Astrocyte (in vitro differentiated cells and primary cell): ENCODE data around the gene RABL2B. TPM values are rescaled to one million over a fixed set of nuclear protein-coding genes. Genes with fewer than 3 reads are reported as not detected.

Source experiments
- DNase-seq: peaks from one replicate; pipeline ENCODE4 v3.0.0-alpha.2; 2010; ENCODE audit warnings: low read depth
- FAIRE-seq: peaks from 2 replicates; lab custom pipeline; 2011; peaks lifted over from hg19 to GRCh38; lab: Jason Lieb, UNC
- H2AFZ ChIP-seq: 2 replicates; pipeline ENCODE4 v1.6.0; 2012; ENCODE audit warnings: low read depth, low read length, inconsistent platforms
- H3K27ac ChIP-seq: 2 replicates; pipeline ENCODE4 v1.5.1; 2011; ENCODE audit warnings: low read depth, low read length, inconsistent platforms
- H3K27me3 ChIP-seq: 2 replicates; pipeline ENCODE4 v1.6.0; 2011; ENCODE audit warnings: low read length, inconsistent platforms; ENCODE audit not compliant: insufficient read depth
- H3K36me3 ChIP-seq: 2 replicates; pipeline ENCODE4 v1.5.1; 2011; ENCODE audit warnings: low read length, inconsistent platforms; ENCODE audit not compliant: insufficient read depth
- H3K4me1 ChIP-seq: 2 replicates; pipeline ENCODE4 v1.5.1; 2011; ENCODE audit warnings: low read length, inconsistent platforms; ENCODE audit not compliant: insufficient read depth
- H3K4me2 ChIP-seq: 2 replicates; pipeline ENCODE4 v1.6.0; 2012; ENCODE audit warnings: low read length, inconsistent platforms
- H3K4me3 ChIP-seq: 2 replicates; pipeline ENCODE4 v1.5.1; 2011; ENCODE audit warnings: low read depth, mild to moderate bottlenecking, low read length, inconsistent platforms; ENCODE audit not compliant: insufficient read depth
- H3K79me2 ChIP-seq: 2 replicates; pipeline ENCODE4 v1.6.0; 2012; ENCODE audit warnings: mild to moderate bottlenecking, low read length, inconsistent platforms; ENCODE audit not compliant: insufficient read depth
- H3K9ac ChIP-seq: 2 replicates; pipeline ENCODE4 v1.6.0; 2012; ENCODE audit warnings: mild to moderate bottlenecking, low read length, inconsistent platforms
- H3K9me3 ChIP-seq: 2 replicates; pipeline ENCODE4 v1.5.1; 2012; ENCODE audit warnings: low read depth, mild to moderate bottlenecking, low read length, inconsistent platforms; ENCODE audit not compliant: insufficient read depth
- H4K20me1 ChIP-seq: 2 replicates; pipeline ENCODE4 v1.6.0; 2012; ENCODE audit warnings: low read length, inconsistent platforms; ENCODE audit not compliant: insufficient read depth
- H3K27ac Mint-ChIP-seq: one replicate; pipeline ENCODE4 v1.8.0; 2021; ENCODE audit warnings: mild to moderate bottlenecking, mixed read lengths; ENCODE audit not compliant: unreplicated experiment
- H3K27me3 Mint-ChIP-seq: one replicate; pipeline ENCODE4 v1.8.0; 2021; ENCODE audit warnings: low read depth, mixed read lengths; ENCODE audit not compliant: unreplicated experiment
- H3K36me3 Mint-ChIP-seq: one replicate; pipeline ENCODE4 v1.8.0; 2021; ENCODE audit warnings: low read depth, mixed read lengths; ENCODE audit not compliant: unreplicated experiment
- H3K4me1 Mint-ChIP-seq: one replicate; pipeline ENCODE4 v1.8.0; 2021; ENCODE audit warnings: low read depth, mixed read lengths; ENCODE audit not compliant: unreplicated experiment
- H3K4me3 Mint-ChIP-seq: one replicate; pipeline ENCODE4 v1.8.0; 2021; ENCODE audit warnings: mild to moderate bottlenecking, moderate library complexity, mixed read lengths; ENCODE audit not compliant: unreplicated experiment
- H3K9me3 Mint-ChIP-seq: one replicate; pipeline ENCODE4 v1.8.0; 2021; ENCODE audit warnings: mild to moderate bottlenecking, mixed read lengths; ENCODE audit not compliant: unreplicated experiment
- EZH2 ChIP-seq: IDR thresholded peaks from 2 replicates; pipeline ENCODE4 v1.6.1; 2012; ENCODE audit warnings: mild to moderate bottlenecking, low read length, inconsistent platforms; ENCODE audit not compliant: insufficient read depth
- total RNA-seq: library from RNA; stranded (reverse); gene quantifications from 2 replicates; pipeline ENCODE4 v1.2.1, GENCODE V29; 2021
- TF ChIP-seq, protein P1 (sequence below): IDR thresholded peaks from 2 replicates; pipeline ENCODE4 v1.5.1; 2011; ENCODE audit warnings: low read depth, mild to moderate bottlenecking, inconsistent platforms, low read length, moderate library complexity; ENCODE audit not compliant: insufficient read depth

The RABL2B gene
- total RNA-seq, 1 donor from 2014 or later, result 26.6 TPM

DNA sequence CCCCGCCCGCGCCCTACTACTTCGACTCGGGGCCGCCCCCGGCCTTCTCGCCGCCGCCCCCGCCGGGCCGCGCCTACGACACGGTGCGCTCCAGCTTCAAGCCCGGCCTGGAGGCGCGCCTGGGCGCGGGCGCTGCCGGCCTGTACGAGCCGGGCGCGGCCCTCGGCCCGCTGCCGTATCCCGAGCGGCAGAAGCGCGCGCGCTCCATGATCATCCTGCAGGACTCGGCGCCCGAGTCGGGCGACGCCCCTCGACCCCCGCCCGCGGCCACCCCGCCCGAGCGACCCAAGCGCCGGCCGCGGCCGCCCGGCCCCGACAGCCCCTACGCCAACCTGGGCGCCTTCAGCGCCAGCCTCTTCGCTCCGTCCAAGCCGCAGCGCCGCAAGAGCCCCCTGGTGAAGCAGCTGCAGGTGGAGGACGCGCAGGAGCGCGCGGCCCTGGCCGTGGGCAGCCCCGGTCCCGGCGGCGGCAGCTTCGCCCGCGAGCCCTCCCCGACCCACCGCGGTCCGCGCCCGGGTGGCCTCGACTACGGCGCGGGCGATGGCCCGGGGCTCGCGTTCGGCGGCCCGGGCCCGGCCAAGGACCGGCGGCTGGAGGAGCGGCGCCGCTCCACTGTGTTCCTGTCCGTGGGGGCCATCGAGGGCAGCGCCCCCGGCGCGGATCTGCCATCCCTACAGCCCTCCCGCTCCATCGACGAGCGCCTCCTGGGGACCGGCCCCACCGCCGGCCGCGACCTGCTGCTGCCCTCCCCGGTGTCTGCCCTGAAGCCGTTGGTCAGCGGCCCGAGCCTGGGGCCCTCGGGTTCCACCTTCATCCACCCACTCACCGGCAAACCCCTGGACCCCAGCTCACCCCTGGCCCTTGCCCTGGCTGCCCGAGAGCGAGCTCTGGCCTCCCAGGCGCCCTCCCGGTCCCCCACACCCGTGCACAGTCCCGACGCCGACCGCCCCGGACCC is 62.9 kb downstream of the RABL2B start:
- H3K36me3 Mint-ChIP-seq, result peaks cover 44% of the 10 kb centered on the region
- H3K4me3 ChIP-seq, result no peak overlapping the region

DNA sequence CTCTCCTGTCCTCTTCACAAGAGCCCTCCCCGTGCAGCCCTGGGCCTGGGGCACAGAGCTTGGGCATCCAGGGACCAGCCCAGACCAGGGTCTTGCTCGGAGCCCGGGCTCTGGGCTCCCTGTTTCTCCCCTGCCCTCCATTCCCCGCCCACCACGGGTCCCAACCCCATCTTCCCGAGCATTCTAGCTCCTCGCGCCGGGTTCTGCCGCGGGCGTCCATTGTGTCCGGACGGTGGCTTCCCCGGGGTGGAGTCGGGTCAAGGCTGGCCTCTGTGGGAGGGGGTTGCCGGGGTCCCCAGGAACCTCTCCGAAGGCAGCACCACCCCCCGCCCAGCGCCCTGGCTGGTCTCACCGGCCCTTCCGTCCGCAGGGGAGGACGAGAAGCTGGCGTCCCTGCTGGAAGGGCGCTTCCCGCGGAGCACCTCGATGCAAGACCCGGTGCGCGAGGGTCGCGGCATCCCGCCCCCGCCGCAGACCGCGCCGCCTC is 63.6 kb downstream of the RABL2B start:
- Histone ChIP-seq H3K9me3 (no peaks in the 10 kb centered on the region), H3K27ac (no peak overlapping the region), H3K79me2 (no peaks in the 10 kb centered on the region), H3K4me2 (no peak overlapping the region), H3K36me3 (no peaks in the 10 kb centered on the region), H4K20me1 (no peaks in the 10 kb centered on the region), H3K9ac (no peak overlapping the region), H3K27me3 (no peaks in the 10 kb centered on the region), H3K4me1 (no peaks in the 10 kb centered on the region), H3K4me3 (no peak overlapping the region), H2AFZ (no peak overlapping the region)
- peaks cover 57% of the 10 kb centered on the region for H3K27me3 Mint-ChIP-seq
- TF ChIP-seq EZH2, result no peak
- TF ChIP-seq, protein P1, sequence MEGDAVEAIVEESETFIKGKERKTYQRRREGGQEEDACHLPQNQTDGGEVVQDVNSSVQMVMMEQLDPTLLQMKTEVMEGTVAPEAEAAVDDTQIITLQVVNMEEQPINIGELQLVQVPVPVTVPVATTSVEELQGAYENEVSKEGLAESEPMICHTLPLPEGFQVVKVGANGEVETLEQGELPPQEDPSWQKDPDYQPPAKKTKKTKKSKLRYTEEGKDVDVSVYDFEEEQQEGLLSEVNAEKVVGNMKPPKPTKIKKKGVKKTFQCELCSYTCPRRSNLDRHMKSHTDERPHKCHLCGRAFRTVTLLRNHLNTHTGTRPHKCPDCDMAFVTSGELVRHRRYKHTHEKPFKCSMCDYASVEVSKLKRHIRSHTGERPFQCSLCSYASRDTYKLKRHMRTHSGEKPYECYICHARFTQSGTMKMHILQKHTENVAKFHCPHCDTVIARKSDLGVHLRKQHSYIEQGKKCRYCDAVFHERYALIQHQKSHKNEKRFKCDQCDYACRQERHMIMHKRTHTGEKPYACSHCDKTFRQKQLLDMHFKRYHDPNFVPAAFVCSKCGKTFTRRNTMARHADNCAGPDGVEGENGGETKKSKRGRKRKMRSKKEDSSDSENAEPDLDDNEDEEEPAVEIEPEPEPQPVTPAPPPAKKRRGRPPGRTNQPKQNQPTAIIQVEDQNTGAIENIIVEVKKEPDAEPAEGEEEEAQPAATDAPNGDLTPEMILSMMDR, result no peak
- no peak overlapping the region for H3K27ac Mint-ChIP-seq
- DNase-seq (no peak), FAIRE-seq (no peak)
- H3K9me3 Mint-ChIP-seq, result peaks cover 8% of the 10 kb centered on the region
- no peak overlapping the region for H3K4me3 Mint-ChIP-seq
- H3K4me1 Mint-ChIP-seq, result peaks cover 5% of the 10 kb centered on the region
- H3K36me3 Mint-ChIP-seq, result peaks cover 40% of the 10 kb centered on the region

More for the DNA sequence above, 62.9 kb downstream of the RABL2B start:
- H3K27me3 Mint-ChIP-seq, result peaks cover 54% of the 10 kb centered on the region
- H3K27ac ChIP-seq, result no peak overlapping the region
- peaks cover 8% of the 10 kb centered on the region for H3K9me3 Mint-ChIP-seq
- peak overlapping the region; percentile 19 for H3K4me2 ChIP-seq
- no peaks in the 10 kb centered on the region for H3K27me3 ChIP-seq
- H3K27ac Mint-ChIP-seq, result no peak overlapping the region
- no peak overlapping the region for H3K9ac ChIP-seq
- H3K79me2 ChIP-seq, result no peaks in the 10 kb centered on the region
- no peaks in the 10 kb centered on the region for H3K4me1 ChIP-seq
- H3K4me1 Mint-ChIP-seq, result peaks cover 5% of the 10 kb centered on the region
- peak; percentile 64 for TF ChIP-seq EZH2
- TF ChIP-seq, protein P1, result no peak
- no peak for DNase-seq
- H3K4me3 Mint-ChIP-seq, result no peak overlapping the region
- H3K36me3 ChIP-seq, result no peaks in the 10 kb centered on the region
- no peak for FAIRE-seq
- H4K20me1 ChIP-seq, result peaks cover 4% of the 10 kb centered on the region
- H3K9me3 ChIP-seq, result no peaks in the 10 kb centered on the region
- H2AFZ ChIP-seq, result no peak overlapping the region
